Thyroid gland (tissue), 4 donors: ENCODE results near the gene CGB5.
"Not testable (repeated sequence)": the region's sequence is repeated elsewhere in the genome, so short reads cannot be mapped to it uniquely, and the experiment has no call there.

Experiments used
- CTCF ChIP-seq, 6 experiments: fragments of 200-600 bp in 3 of 6; fragments of 450-650 bp in 3 of 6; sonication (generic) in 3 of 6; IDR thresholded peaks; one replicate each; pipeline ENCODE4 v1.5.1; 2016 to 2019; ENCODE audit warnings: antibody characterized with exemption in 6 of 6, mild to moderate bottlenecking in 2 of 6, inconsistent platforms in 1 of 6, moderate library complexity in 1 of 6
- POLR2A ChIP-seq, 2 donors: fragments of 450-650 bp; IDR thresholded peaks; one replicate each; pipeline ENCODE4 v1.6.1; 2017; ENCODE audit warnings: antibody characterized with exemption in 2 of 2, mild to moderate bottlenecking in 2 of 2, moderate library complexity in 1 of 2

GRCh38 chr19:49050376-49051033, 6.9 kb downstream of the CGB5 start:
- TF ChIP-seq CTCF, POLR2A (IDR thresholded peaks at IDR 0.05): not testable (repeated sequence)
